H7 (cell line): ENCODE measurements around the gene SOWAHB. TPM values are rescaled to one million over a fixed set of nuclear protein-coding genes. Genes with fewer than 3 reads are reported as not detected.

Source experiments
- DNase-seq: peaks from one replicate; pipeline ENCODE4 v3.0.0; 2012
- H3K27me3 ChIP-seq: 2 replicates; pipeline ENCODE4 v1.6.0; 2011; ENCODE audit warnings: mild to moderate bottlenecking, low read length; ENCODE audit not compliant: control insufficient read depth, insufficient read depth
- H3K36me3 ChIP-seq: replicated peaks from 2 replicates; pipeline ENCODE4 v1.5.1; 2011; ENCODE audit warnings: low read length; ENCODE audit not compliant: control insufficient read depth, insufficient read depth
- H3K4me3 ChIP-seq: 2 replicates; pipeline ENCODE4 v1.5.1; 2011; ENCODE audit warnings: low read depth, mild to moderate bottlenecking, control low read depth, low read length, moderate library complexity; ENCODE audit not compliant: insufficient read depth
- total RNA-seq: library from RNA; depleted of rRNA; stranded (reverse); fragments of >200 nt; shearing (Covaris generic); gene quantifications from 2 replicates; pipeline ENCODE4 v1.2.3, GENCODE V29; 2014; rRNA removed

Gene SOWAHB
- 0.10 and 0.41 TPM in 2 replicates for total RNA-seq

- peak within 1 kb of the TSS; percentile 69 for H3K4me3 ChIP-seq
- peak; percentile 92 for DNase-seq
- H3K36me3 ChIP-seq, result no peaks in the 10 kb centered on the region
- H3K27me3 ChIP-seq, result peaks cover 55% of the 10 kb centered on the region
Observed at GRCh38 chr4:76897536-76898384, at the start of gene SOWAHB. Gene SOWAHB, minus strand, starts transcription at chr4:76898144. Its CDS starts 295 bp downstream, at chr4:76897849.

- H3K36me3 ChIP-seq, result no peaks in the 10 kb centered on the region
- H3K27me3 ChIP-seq, result peaks cover 12% of the 10 kb centered on the region
- no peak for DNase-seq
- H3K4me3 ChIP-seq, result no peak overlapping the region
Observed at GRCh38 chr4:76947369-76947768, 49.4 kb upstream of the SOWAHB start.

GRCh38 chr4:76943790-76944189, 45.8 kb upstream of the SOWAHB start:
- no peak overlapping the region for H3K4me3 ChIP-seq
- no peak for DNase-seq
- peaks cover 6% of the 10 kb centered on the region for H3K27me3 ChIP-seq
- H3K36me3 ChIP-seq, result no peaks in the 10 kb centered on the region

GRCh38 chr4:76943129-76943620, 45.2 kb upstream of the SOWAHB start:
- DNase-seq, result no peak
- peaks cover under 1% of the 10 kb centered on the region for H3K27me3 ChIP-seq
- H3K36me3 ChIP-seq, result no peaks in the 10 kb centered on the region
- no peak overlapping the region for H3K4me3 ChIP-seq

- no peaks in the 10 kb centered on the region for H3K36me3 ChIP-seq
Observed at GRCh38 chr4:76939184-76939583, 41.2 kb upstream of the SOWAHB start.

GRCh38 chr4:76931576-76932276, 33.8 kb upstream of the SOWAHB start:
- Histone ChIP-seq H3K36me3 (no peaks in the 10 kb centered on the region), H3K4me3 (no peak overlapping the region), H3K27me3 (no peaks in the 10 kb centered on the region)
- no peak for DNase-seq

More at GRCh38 chr4:76939184-76939583, 41.2 kb upstream of the SOWAHB start:
- no peak for DNase-seq
- Histone ChIP-seq H3K4me3 (no peak overlapping the region), H3K27me3 (no peaks in the 10 kb centered on the region)

GRCh38 chr4:76931087-76931486, 33.1 kb upstream of the SOWAHB start:
- Histone ChIP-seq H3K36me3 (no peaks in the 10 kb centered on the region), H3K4me3 (no peak overlapping the region), H3K27me3 (no peaks in the 10 kb centered on the region)
- DNase-seq, result no peak

GRCh38 chr4:76930685-76931084, 32.7 kb upstream of the SOWAHB start:
- H3K36me3 ChIP-seq, result no peaks in the 10 kb centered on the region
- DNase-seq, result no peak
- no peaks in the 10 kb centered on the region for H3K27me3 ChIP-seq
- no peak overlapping the region for H3K4me3 ChIP-seq

GRCh38 chr4:76926841-76927240, 28.9 kb upstream of the SOWAHB start:
- DNase-seq, result no peak
- Histone ChIP-seq H3K36me3 (no peaks in the 10 kb centered on the region), H3K27me3 (no peaks in the 10 kb centered on the region), H3K4me3 (no peak overlapping the region)

GRCh38 chr4:76923619-76924357, 25.8 kb upstream of the SOWAHB start:
- no peak for DNase-seq
- Histone ChIP-seq H3K4me3 (no peak overlapping the region), H3K36me3 (no peaks in the 10 kb centered on the region), H3K27me3 (no peaks in the 10 kb centered on the region)

- no peaks in the 10 kb centered on the region for H3K27me3 ChIP-seq
- H3K4me3 ChIP-seq, result no peak overlapping the region
- DNase-seq, result no peak
- H3K36me3 ChIP-seq, result no peaks in the 10 kb centered on the region
Observed at GRCh38 chr4:76920715-76921114, 22.8 kb upstream of the SOWAHB start.

- H3K36me3 ChIP-seq, result no peaks in the 10 kb centered on the region
- H3K27me3 ChIP-seq, result no peaks in the 10 kb centered on the region
- DNase-seq, result no peak
- H3K4me3 ChIP-seq, result no peak overlapping the region
Observed at GRCh38 chr4:76909711-76910110, 11.8 kb upstream of the SOWAHB start.

GRCh38 chr4:76905521-76905920, 7.6 kb upstream of the SOWAHB start:
- Histone ChIP-seq H3K36me3 (no peaks in the 10 kb centered on the region), H3K27me3 (no peaks in the 10 kb centered on the region), H3K4me3 (no peak overlapping the region)
- no peak for DNase-seq

GRCh38 chr4:76904646-76905190, 6.8 kb upstream of the SOWAHB start:
- no peak overlapping the region for H3K4me3 ChIP-seq
- peaks cover 2% of the 10 kb centered on the region; the same call in 1 of the 2 replicates for H3K27me3 ChIP-seq
- H3K36me3 ChIP-seq, result no peaks in the 10 kb centered on the region
- DNase-seq, result no peak
